ENCODE data around the gene FGF14.
"Not testable (repeated sequence)": the region's sequence is repeated elsewhere in the genome, so short reads cannot be mapped to it uniquely, and the experiment has no call there.

- not testable (repeated sequence) for TF ChIP-seq SUZ12 (IDR thresholded peaks at IDR 0.05; ENCODE audit: extremely low read depth, insufficient read depth, insufficient read length); YY1 (IDR thresholded peaks at IDR 0.05; ENCODE audit: insufficient read depth, insufficient read length); ZNF274 (IDR thresholded peaks at IDR 0.05; ENCODE audit: low read depth, low read length)
These were observed 564.1 kb downstream of the FGF14 start for GRCh38 chr13:101837778-101838177.
